Right ventricle myocardium superior (tissue), 1 donor: ENCODE measurements around the gene INPP5A. TPM values are rescaled to one million over a fixed set of nuclear protein-coding genes. Genes with fewer than 3 reads are reported as not detected.
"Not testable (repeated sequence)": the region's sequence is repeated elsewhere in the genome, so short reads cannot be mapped to it uniquely, and the experiment has no call there.

Experiments
- ATAC-seq: fragments of 200-7000 bp; cut with Tn5 transposase; one replicate; pipeline ENCODE4 v1.9.1; 2020; ENCODE audit warnings: mild to moderate bottlenecking; ENCODE audit not compliant: poor library complexity
- DNase-seq: peaks from one replicate; pipeline ENCODE4 v3.0.0-alpha.2; 2020
- intact Hi-C: fragments of 100-400 bp; cut with DNase I; formaldehyde crosslinking; loops from one replicate; pipeline ENCODE4 v1.11.2; 2022
- total RNA-seq: library from RNA; stranded (reverse); fragmentation: NEBNext Ultra II Directional; extraction: Animal tissue kit (Norgen Biotek cat#: 25700); gene quantifications from one replicate; pipeline ENCODE4 v1.2.1, GENCODE V29; 2021
- donor health status: DM: no; HTN: yes; CAD: no; lungs with severe emphysema.

The INPP5A gene
- total RNA-seq, 1 donor from 2014 or later = 99.1 TPM

DNA sequence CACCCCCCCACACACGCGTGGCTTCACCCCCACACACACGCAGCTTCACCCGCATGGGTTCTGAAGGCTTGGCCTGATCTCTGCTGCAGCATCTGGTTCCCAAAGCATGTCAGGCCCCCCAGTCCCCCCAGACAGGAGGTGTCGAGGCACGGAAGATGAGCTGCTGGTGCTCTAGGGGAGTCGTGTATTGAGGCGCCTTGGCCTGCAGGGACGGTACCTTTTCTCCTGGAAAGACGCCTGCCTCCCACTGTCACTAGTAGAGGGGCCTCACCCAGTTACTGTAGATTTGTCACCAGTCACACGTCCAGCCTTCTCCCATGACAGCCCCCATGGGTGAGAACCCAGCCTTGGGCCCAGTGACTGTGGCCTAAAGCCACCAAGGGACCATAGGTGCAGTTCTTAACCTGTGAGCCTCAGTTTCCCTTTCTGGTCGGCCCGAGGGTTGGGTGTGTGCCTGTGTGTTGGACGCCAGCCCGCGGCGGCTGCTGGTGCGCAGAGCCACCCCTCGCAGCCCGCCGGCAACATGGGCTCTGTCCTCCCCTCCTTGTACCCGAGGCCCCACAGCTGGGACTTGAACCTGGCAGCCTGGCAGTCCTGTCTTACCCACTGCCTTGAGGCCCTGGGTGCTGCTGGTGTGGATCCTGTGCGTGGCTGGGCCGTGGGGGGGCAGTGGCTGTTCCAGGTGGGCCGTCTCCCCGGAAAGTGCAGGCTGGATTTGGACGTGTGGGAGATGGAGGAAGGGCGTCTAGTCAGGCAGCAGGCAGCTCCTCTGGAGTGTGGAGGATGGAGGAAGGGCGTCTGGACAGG, 166.6 kb downstream of the INPP5A start:
- peak; percentile 19 for DNase-seq
- no peak for ATAC-seq
- intact Hi-C loops = no loop called here

DNA sequence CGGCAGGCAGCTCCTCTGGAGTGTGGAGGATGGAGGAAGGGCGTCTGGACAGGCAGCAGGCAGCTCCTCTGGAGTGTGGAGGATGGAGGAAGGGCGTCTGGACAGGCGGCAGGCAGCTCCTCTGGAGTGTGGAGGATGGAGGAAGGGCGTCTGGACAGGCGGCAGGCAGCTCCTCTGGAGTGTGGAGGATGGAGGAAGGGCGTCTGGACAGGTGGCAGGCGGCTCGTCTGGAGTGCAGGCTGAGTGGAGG, 167.2 kb downstream of the INPP5A start:
- intact Hi-C loops, DNase-seq, ATAC-seq: not testable (repeated sequence)

DNA sequence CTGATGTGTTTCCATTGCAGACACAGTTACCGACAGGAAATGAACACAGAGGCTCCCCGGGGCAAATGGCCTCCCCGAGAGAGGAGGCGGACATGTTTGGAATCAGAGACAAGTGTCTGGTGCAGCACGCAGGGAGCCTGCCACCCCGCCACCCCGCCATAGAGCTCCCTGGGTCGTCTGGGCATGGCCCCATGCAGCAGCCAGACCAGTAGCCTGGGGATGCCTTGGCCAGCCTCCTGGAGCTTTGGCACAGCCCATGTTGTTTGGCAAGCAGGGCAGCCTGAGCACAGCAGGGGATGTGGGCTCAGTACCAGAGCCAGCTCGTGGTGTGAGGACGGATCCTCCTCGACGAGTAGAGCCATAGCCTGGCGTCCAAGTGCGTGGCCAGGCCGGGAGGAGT, 167.6 kb downstream of the INPP5A start:
- ATAC-seq (peak; percentile 60), DNase-seq (peak; percentile 44)
- intact Hi-C loops = no loop called here

- DNase-seq = no peak
- intact Hi-C loops = no loop called here
- no peak for ATAC-seq
Observed at GRCh38 chr10:132705943-132706342, 168.4 kb downstream of the INPP5A start.

GRCh38 chr10:132706701-132707100, 169.1 kb downstream of the INPP5A start:
- ATAC-seq (no peak), DNase-seq (peak; percentile 17)
- intact Hi-C loops = no loop called here

DNA sequence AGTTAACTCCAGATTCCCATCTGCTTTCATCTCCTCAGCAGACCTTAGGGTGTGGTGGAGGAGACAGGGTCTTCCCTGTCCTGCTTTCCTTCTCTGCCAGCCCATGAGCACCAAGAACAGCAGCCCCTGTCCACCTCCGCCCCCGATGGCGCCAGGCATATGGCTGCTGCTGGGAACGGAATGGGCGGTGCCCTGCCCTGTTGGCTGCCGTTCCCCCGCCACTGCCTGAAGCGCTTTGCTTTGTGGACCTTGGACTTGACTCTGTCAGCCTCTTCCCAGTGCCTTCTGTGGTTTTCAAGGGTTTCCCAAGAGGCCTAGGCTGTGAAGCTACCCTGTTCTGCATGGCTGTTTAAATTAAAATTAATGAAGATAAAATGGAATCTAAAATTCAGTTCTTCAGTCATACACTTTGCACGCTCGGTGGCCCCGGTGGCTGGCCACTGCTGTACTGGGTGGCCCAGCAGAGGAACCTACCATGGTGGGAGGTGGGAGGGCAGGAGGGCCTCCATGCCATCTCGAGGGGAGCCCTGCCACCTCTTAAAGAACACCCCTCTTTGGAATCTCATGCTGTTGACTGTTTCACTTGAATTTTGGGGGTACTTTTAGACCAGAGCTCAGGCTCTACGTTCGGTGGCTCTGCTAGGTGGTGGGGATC, 169.7 kb downstream of the INPP5A start:
- DNase-seq = peak; percentile 13
- intact Hi-C loops = no loop called here

DNA sequence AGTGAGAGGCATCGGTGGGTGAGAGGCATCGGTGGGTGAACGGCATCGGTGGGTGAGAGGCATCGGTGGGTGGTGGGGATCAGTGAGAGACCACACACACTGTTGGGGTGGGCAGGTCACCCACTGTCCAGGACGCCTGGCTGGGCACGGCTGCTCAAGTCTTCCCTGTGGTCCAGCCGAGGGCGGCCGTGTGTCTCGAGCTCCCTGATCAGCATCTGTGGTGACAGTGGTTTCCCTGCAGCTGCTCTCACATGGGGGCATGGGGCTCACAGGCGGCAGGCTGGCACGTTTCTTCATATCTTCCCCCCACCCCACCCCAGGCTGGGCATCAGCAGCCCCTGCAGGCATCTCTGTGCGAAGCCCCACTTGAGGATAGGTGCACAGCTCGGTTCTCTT, 170.2 kb downstream of the INPP5A start:
- DNase-seq (peak; percentile 30), ATAC-seq (no peak)
- intact Hi-C loops = no loop called here

More for the DNA sequence above, 169.7 kb downstream of the INPP5A start:
- ATAC-seq = no peak

- ATAC-seq (no peak), DNase-seq (peak; percentile 16)
- intact Hi-C loops = no loop called here
Observed at GRCh38 chr10:132708441-132708840, 170.9 kb downstream of the INPP5A start.

- ATAC-seq (no peak), DNase-seq (peak; percentile 25)
- intact Hi-C loops = no loop called here
Observed at GRCh38 chr10:132708936-132709335, 171.3 kb downstream of the INPP5A start.

GRCh38 chr10:132709471-132709951, 171.9 kb downstream of the INPP5A start:
- peak; percentile 30 for DNase-seq
- ATAC-seq = no peak
- intact Hi-C loops = no loop called here

DNA sequence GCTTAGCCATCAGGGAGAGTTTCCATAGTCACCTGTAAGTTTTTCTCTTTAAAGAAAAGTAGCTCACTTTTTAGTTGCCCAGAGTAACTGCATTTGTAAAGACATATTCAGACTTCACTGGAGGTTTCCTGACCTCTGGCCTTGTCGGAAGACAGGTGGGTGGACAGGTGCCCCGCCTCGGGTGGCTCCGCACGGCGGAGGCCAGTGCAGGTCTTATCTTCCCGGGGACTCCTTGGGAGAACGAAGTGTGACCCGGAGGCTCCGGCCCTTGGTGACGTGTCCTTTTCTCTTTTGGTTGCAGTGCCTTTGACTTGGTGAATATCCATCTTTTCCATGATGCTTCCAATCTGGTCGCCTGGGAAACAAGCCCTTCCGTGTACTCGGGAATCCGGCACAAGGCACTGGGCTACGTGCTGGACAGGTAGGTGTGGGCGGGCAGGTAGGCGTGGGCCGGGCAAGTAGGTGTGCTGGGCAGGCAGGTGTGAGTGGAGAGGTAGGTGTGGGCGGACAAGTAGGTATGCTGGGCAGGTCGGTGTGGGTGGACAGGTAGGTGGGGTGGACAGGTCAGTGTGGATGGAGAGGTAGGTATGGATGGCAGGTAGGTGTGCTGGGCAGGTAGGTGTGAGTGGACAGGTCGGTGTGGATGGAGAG, 172.6 kb downstream of the INPP5A start:
- ATAC-seq (no peak), DNase-seq (peak; percentile 18)
- intact Hi-C loops = no loop called here

DNA sequence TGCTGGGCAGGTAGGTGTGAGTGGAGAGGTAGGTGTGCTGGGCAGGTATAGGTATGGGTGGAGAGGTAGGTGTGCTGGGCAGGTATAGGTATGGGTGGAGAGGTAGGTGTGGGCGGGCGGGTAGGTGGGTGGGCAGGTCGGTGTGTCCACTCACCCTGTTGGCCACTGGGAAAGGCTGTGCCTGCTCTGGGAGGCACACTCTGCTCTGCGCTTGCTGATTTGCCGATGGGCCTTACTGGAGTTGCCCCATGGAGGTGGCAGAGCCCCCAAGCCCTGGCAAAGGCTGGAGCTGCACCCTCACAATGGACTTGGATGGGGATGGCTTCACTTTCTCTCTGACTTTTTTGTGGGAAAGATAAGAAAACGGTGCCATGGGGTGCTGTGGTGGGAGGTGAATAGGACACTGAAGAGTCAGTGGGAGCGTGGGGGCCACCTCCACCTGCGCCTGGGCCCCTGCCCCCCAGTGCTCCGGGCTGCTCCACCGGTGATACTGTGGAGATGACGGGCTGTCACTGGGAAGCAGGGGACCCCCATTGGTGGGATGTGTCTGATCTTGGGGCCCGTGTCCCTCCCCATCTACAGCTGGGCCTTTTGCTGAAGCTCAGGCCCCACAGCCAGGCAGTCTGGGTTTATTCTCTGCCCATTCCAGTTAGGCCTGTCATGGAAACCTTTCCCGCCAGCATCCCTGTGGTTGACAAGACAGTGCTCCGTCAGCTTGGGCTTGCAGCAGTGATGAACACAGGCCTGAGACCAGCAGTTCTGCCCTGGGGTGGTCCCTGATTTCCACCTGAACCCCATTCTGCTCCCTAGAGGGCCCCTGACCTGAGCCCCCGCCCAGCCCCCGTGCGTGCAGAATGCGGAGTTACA, 173.4 kb downstream of the INPP5A start:
- intact Hi-C loops = no loop called here
- peak; percentile 14 for DNase-seq
- no peak for ATAC-seq

GRCh38 chr10:132711613-132712121, 174.1 kb downstream of the INPP5A start:
- DNase-seq (peak; percentile 23), ATAC-seq (no peak)
- intact Hi-C loops = no loop called here

GRCh38 chr10:132712291-132712690, 174.7 kb downstream of the INPP5A start:
- no peak for ATAC-seq
- intact Hi-C loops = no loop called here
- DNase-seq = peak; percentile 17

GRCh38 chr10:132712743-132713142, 175.2 kb downstream of the INPP5A start:
- peak; percentile 17 for DNase-seq
- ATAC-seq = no peak
- intact Hi-C loops = no loop called here

DNA sequence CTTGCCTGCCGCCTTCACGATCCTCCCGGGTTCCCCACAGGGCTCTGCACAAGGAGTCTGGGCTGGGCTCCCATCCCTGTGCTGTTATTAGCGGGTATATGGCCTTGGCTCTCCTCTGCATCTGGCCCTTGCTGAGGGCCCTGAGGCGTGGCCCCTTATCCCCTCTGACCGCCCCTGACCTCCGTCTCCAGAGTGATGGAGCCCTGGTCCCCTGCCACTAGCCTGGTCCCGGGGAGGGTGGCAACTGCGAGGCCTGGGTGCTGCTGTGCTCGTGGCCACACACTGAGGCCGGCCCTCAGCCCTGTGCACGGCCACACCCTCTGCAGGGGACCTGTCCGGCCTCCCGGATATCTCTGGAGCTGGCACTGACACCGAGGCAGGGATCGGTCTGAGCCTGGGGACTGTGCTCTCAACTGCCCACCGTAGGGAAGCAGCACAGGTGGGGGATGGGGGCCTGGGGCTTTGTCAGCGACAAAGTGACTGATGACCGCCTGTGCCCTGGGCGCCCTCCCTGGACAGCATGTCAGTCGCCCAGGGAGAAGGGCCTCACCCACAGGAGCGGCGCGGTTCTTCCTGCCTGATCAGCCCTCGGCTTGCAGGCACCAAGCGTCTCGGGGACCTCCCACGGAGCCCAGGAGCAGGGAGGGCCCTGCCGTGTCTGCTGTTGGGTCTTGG, 176.0 kb downstream of the INPP5A start:
- DNase-seq = peak; percentile 36
- no peak for ATAC-seq
- intact Hi-C loops = no loop called here

DNA sequence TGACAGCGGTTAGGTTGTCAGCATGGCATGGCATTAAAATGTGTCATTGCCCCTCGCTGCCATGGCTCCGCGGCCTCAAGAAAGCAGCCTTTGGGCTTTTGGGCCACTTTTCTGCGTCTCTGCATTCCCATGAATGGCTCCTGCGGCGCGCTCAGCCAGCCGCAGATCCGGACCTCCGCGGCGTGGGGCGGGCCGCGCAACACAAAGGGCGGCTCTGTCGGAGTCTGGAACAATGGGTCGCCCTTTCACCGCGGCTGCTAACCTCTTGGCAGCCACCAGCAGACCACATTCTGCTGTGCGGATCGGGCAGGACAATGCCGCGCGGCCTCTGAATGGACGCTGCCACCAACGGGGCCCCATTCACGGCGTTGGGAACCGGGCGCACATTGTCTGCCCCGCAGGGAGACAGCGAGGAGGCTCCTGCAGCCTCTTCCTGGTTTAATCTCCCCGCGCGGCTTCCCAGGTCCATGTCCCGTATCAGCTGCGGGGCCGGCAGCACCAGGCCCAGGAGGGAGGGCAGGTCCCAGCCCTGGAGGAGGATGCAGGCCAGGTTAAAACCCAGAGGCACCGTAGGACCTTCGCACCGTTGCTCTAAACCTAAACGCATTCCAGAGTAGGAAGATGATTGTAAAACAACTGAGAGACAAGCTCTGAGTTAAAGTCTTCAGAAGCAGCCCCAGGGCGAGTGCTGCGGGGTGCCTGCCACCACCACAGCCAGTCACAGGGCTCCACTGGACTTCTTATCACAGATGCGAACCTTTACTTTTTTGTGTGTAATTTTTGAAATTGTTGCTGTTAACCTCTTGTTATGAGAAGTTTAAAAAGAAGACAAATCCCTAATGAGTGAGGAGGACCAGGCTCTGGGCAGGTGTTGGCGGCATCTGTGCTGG, 176.8 kb downstream of the INPP5A start:
- ATAC-seq (peak; percentile 13), DNase-seq (peak; percentile 42)
- intact Hi-C loops = no loop called here
